HG03442 (cell line): Measurements from ENCODE around the gene KLK3.
A peak's percentile ranks its signal among the peaks of the same experiment; 100 is the strongest.

Experiments used
- ATAC-seq: cut with Tn5 transposase; IDR thresholded peaks from one replicate; pipeline ENCODE4 v1.9.1; 2021; ENCODE audit warnings: mild to moderate bottlenecking, moderate library complexity; ENCODE audit not compliant: unreplicated experiment

The KLK3 gene

GRCh38 chr19:50896591-50897190 is 42.0 kb downstream of the KLK3 start:
- ATAC-seq, result peak; percentile 79

GRCh38 chr19:50897191-50897607 is 42.5 kb downstream of the KLK3 start:
- ATAC-seq, result peak; percentile 17

- no peak for ATAC-seq
Observed at GRCh38 chr19:50897612-50898011, 42.9 kb downstream of the KLK3 start.

- no peak for ATAC-seq
Observed at GRCh38 chr19:50898018-50898417, 43.3 kb downstream of the KLK3 start.

DNA sequence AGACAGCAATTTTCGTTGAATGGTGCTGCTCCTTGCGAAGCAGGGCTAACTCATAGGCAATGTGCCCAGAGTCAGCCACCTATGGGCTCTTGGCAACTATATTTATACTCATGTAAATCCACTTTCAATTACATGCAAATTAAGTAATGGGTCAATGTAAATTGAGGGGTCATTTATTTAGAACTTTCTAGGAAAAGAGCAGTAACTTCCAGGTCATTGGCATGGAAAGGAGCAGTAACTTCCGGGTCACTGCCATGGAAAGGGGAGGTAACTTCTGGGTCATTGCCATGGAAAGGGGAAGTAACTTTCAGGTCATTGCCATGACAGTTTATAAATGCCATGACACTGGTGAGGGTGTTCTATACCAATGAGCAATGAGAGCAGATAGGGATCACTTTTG is 44.9 kb downstream of the KLK3 start:
- ATAC-seq, result no peak

DNA sequence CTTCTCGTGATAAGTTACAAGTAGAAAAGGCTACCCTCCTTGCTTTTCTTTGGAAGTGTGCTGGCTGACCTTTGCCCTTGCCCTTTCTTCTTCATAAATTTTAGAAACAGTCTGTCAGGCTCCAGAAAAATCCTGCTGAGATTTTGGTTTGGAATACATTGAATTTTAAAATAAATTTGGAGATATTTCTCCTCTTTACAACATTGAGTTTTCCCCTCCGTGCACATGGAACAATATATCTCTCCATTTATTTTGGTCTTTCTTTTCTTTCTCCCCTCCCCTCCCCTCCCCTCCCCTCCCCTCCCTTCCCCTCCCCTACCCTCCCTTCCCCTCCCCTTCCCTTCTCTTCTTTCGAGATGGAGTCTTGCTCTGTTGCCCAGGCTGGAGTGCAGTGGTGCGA is 47.9 kb downstream of the KLK3 start:
- no peak for ATAC-seq

- no peak for ATAC-seq
Observed at GRCh38 chr19:50906217-50906616, 51.5 kb downstream of the KLK3 start.

DNA sequence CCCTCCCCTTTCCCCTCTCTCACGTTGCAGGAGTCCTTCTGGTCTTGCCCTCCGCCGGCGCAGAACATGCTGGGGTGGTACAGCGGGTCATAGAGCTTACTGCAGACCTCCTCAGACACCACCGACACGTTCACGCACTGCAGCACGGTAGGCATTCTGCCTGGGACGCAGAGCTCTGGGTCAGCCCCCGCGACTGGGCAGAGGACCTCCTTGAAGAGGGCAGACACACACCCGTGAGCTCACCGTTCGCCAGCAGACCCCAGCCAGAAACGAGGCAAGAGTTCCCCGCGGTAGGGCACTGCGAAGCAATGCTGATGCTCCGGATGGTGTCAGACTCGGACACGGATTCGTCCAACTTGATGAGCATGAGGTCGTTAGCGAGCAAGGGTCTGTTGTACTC is 53.6 kb downstream of the KLK3 start:
- ATAC-seq, result no peak

- ATAC-seq, result peak; percentile 70
Observed at GRCh38 chr19:50909240-50910070, 54.7 kb downstream of the KLK3 start.
